OCI-LY1 (cell line): ENCODE data around the gene HERC6.

Experiments used
- EZH2 ChIP-seq: fragments of 200-600 bp; sonication (generic), shearing (Covaris generic); IDR thresholded peaks from 2 replicates; pipeline ENCODE4 v1.8.0; 2017; ENCODE audit warnings: borderline replicate concordance, mixed run types, mild to moderate bottlenecking, antibody characterized with exemption, low read length, moderate library complexity, mixed read lengths
- TF ChIP-seq, protein P1 (sequence below): fragments of 200-600 bp; sonication (generic), shearing (Covaris generic); IDR thresholded peaks from 2 replicates; pipeline ENCODE4 v1.5.1; 2017; ENCODE audit warnings: mild to moderate bottlenecking, antibody characterized with exemption, low read length, moderate library complexity, mixed read lengths

DNA sequence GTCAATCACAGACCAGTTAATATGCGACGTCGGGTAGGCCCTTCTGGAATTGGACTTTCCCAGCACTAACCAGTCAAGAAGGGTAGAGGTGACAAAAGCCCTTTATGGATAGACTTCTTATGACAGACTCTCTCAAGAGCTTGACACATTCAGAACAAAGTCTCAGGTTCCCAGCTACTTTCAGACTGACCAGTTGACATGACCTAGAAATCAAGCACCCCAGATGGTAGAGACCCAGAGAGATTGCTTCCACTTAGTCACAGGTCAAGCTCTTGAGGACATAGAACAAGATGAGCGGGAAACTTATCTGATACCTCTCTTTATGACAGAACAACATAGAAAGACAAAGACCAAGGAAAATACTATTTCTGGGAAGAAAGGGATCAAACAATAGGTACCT, 21.4 kb upstream of the HERC6 start:
- TF ChIP-seq EZH2: no peak
- TF ChIP-seq, protein P1, sequence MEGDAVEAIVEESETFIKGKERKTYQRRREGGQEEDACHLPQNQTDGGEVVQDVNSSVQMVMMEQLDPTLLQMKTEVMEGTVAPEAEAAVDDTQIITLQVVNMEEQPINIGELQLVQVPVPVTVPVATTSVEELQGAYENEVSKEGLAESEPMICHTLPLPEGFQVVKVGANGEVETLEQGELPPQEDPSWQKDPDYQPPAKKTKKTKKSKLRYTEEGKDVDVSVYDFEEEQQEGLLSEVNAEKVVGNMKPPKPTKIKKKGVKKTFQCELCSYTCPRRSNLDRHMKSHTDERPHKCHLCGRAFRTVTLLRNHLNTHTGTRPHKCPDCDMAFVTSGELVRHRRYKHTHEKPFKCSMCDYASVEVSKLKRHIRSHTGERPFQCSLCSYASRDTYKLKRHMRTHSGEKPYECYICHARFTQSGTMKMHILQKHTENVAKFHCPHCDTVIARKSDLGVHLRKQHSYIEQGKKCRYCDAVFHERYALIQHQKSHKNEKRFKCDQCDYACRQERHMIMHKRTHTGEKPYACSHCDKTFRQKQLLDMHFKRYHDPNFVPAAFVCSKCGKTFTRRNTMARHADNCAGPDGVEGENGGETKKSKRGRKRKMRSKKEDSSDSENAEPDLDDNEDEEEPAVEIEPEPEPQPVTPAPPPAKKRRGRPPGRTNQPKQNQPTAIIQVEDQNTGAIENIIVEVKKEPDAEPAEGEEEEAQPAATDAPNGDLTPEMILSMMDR: no peak
